Eye (tissue), 1 donor: ENCODE measurements around the gene NFASC.

Experiments
- DNase-seq: peaks from one replicate; pipeline ENCODE4 v3.0.0-alpha.2; 2015

Gene NFASC

DNA sequence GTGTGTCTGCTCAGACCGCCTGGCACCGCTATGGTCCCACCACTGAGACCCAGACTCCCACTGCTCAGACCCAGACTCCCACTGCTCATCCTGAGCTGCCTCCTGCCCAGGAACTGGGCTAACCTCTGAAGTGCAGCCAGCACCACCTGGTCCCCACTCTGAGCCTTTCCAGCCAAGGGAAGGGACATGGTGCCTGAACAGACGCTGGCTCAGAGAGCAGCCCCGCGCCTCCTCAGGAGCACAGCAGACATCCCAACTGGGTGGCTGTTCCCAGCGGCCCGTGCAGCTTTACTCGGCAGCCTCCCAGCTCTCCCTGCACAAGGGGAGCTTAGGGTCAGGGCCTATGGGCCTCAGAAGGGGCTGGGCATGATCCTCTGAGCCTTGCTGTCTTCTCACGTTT, 144.6 kb downstream of the NFASC start:
- no peak for DNase-seq

DNA sequence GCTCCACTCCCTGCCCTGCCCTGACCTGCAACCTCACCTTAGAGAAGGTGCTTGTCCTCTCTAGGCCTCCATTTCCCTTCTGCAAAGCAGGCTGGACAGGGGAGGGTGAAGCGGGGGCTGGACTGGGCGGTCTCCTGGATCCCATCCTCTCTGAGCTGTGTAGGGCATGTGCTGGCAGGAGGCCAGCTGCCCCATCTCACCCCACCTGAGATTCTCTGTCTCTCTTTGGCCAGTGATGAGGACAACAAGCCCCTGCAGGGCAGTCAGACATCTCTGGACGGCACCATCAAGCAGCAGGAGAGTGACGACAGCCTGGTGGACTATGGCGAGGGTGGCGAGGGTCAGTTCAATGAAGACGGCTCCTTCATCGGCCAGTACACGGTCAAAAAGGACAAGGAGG, 145.4 kb downstream of the NFASC start:
- no peak for DNase-seq

DNA sequence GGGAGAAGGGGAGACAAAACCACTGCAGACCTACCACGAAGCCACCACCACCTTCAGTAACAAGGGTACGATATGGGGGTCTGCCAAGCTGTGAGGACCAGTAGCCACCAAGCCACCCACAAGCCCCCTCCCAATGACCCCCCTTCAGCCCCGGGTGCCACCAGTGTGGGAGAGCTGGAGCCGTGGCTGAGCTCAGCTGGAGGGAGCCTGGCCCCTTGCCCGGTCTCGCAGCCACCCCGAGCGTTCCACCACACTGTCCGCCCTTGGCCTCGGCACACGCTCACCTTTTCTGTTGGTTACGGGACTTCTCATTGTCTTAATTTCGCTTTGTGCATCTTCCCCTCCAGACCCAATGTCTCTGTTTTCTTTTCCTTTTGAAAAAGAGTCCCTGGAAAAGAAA, 145.9 kb downstream of the NFASC start:
- no peak for DNase-seq

DNA sequence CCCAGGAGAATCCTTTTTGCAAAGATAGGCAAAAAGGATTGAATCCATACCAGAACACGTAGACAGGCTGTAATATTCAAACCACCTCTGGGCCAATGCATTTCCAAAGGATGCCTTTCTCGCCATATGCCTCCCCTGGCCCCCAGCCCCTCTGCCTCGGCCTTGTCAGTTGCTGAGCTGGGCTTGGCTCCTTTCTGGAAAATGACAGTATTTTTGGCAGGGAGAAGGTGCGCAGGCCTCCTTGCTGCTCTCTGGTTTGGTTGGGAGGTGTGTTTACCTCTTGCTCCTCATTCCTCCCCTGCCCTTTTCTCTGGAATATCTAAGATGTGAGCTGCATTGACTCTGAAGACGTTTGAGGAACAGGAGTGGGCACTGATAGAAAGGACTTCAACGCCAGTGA, 146.3 kb downstream of the NFASC start:
- no peak for DNase-seq

DNA sequence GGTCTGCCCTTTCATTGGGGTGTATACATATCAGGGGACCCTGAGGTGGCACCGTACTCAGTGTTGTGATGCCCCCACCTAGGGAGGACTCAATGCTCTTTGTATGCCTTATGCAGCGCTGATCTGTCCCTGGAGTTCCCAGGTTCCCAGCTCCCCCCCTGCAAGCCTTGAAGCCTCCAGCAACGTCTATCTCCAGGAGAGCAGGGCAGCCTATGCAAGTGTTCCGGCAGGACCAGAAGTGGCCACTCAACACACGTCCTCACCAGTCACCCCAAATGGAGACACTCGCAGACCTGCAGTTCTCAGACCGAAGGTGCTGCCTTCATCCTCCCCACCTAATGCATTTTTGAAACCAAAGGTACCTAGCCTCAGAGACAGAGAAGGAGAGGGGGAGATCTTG, 147.1 kb downstream of the NFASC start:
- DNase-seq, result no peak

DNA sequence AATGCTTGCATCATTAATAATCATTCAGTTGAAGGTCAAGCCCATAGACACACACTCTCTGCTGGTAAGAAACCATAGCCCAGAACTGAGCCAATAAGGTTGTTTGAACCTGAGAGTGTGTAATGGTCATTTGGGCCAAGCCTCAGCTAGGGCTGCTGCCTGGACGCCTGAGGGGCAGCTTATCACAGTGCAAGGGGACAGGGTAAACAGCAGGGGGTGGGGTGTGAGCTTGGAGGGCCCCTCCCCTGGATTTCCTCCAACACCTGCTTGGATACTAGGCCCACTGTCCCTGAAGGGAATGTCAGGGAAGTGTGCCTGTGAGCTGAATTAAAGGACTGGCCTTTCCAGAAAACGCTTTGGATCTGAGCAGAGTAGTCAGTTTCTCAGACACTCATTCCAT, 147.7 kb downstream of the NFASC start:
- DNase-seq, result no peak

DNA sequence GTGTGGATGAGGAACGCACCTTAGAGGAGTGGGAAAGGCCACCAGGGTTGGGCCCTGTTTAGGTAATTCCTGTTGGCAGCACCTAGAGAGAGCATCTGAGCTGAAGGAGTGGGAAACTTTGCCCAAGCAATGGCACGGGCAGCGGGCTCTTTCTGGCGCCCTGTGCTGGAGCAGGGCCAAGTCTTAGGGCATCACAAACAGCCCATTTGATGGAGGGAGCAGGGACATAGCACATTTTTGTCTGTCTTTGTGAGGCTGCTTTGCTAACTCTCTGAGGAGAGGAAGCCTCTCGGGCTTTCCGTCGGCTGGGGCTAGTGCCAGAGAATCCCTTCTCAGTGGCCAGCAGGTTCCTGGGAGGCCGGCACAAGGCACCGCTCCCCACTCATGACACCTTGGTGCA, 149.8 kb downstream of the NFASC start:
- no peak for DNase-seq

DNA sequence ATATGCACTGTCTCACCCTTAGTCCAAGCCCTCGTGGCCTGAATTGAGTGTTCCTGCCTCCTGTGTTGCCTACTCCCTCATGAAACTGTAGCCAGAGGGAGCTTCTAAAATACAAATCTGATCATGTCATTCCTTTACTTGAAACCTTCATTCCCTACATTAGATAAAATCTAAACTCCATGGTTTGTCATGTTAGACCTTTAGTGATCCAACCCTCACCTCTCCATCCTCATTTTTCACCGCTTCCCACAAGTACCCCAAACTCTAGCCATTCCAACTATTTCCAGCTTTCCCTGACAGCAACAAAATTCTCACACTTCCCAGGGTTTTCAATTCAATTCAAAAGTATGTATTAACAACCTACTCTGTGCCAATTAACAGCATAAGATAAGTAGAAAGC, 154.0 kb downstream of the NFASC start:
- no peak for DNase-seq

DNA sequence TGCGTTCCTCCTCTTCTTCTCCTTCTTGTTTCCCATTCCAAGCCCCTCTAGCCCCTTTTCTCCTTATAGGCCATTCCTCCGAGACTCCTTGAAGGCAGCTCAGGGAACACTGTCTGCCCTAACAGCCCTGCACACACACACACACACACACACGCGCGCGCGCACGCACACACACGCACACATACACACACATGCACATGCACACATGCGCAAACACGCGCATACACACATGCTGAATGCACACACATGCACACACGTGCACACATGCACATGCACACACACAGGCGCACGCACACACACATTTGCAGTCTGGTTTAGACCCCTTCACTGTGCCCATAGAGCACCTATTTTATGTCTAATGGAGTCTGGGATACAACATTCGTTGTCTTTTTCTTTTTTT, 154.6 kb downstream of the NFASC start:
- DNase-seq, result peak; percentile 7

DNA sequence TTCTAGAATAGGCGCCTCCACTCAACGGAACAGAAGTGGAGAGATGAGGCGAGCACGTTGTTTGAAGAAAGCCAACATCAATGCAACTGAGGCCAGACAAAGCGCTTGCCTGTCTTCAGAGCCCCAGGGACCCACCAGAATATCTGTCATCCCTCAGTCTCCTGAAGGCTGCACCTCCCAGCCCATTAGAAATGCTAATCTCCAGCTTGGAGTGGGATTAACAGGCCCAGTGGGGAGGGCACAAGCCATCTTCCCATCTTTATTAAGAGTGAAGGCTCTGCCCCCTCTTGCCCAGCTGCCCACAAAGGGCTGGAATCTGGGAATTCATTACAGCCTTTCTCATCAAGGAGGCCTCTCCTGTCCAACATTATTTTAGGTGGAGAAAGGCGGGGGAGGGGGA, 155.5 kb downstream of the NFASC start:
- peak; percentile 80 for DNase-seq

DNA sequence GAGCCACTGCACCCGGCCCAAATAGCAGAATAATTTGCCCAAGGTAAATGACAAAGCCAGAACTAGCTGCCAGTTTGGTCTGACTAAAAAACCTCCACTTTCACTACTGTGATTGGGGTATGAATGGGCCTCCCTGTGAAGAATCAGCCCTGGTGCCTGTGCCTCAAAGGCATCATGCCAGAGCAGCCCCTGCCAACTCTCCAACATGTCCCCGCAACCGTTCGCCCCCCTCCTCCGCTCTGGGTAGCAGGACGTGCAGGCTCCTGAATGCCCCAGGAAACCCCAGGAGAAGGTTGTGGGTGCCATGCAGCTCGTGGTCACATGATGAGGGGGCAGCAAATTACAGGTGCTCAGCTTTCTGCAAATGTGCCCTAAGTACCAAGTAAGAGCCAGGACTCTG, 157.7 kb downstream of the NFASC start:
- DNase-seq, result no peak

DNA sequence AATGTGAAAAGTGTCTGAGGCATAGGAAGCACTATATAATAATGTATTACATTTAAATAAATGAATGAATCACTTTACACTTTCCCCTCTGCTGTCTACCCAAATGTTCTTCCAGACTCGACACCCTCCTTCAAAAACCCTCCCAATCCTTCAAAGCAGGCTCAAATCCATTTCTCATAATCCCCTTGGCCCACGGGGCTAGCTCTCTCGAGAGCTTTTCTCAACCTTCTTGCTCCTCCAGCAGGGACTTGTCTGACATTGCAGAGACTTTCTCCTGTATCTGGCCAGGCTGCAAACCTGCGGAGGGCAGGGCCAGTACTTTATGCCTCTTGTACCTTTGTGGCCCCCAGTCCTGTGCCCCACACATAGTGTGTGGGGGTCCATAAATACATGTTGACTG, 158.3 kb downstream of the NFASC start:
- peak; percentile 37 for DNase-seq

DNA sequence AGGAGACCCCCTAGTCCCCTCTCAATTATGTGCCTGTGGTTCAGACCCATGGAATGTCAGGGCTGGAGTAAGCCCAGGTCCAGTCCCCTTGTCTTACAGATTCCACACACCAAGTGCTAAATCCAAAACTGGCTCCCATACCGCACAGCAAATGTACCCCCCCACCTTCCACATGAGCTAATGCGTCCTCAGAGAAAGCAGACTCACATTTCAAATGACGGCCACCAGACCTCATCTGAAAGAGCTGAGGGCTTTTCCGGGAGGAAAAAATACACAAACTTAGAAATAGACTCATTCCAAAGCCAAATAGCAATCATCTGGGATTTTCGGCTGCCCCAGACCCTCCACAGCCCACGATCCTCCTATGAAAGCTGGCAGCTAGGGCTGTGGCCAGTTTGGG, 159.6 kb downstream of the NFASC start:
- DNase-seq, result peak; percentile 71

DNA sequence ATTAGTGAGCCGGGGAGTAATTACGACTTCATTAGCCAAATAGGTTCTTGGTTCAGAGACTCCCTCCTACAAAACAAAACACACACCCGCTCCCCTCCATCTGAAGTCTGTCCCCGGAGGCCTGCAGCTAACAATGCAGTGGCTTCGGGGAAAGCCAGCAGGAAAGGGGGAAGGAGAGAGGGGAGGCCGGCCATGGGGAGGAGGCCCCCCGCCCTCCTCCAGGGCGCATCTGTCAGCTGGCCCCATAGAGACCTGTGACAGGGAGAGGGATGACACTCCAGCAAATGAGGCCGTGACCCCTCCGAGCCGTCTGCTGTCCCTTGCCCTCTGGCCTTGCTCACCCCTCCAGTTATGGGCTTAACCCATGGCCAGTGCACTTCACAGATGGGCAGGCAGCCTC, 160.2 kb downstream of the NFASC start:
- DNase-seq, result peak; percentile 87

DNA sequence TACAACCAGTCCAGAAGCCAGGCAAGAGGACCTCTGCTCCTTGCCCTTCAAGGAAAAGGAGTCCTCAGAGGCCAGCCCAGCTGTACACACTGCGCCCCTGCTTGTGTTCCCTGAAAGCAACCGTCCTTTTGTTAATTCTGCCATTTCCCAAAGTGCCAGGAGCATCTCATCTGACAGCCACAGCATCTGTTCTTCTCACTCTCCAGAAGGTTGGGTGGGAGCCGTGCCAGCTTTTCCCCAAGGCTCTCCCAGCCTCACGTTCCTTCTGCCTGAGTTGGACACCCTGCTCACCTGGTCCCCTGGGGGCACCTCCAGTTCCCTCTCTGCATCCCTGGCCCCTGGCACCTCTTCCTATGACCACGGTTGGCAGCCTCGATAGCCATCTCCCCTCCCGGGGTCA, 161.8 kb downstream of the NFASC start:
- DNase-seq, result peak; percentile 19

DNA sequence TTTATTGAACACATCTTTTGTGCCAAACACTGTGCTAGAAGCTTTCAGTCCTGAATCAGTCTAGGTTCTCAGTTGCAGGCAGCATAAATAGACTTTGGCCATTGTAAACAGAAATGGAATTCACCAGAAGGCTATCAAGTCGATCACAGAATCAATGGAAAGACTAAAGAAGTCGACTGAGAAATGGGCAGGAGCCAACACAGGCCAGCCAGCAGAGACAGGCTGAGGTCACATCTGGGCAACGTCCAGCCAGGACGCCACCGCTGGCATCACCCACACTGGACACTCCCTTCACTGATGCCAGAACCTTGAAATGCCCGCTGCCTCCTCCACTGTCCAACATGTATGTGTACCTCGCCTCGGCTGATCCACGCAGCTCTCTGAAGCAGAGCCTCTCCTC, 166.9 kb downstream of the NFASC start:
- DNase-seq, result no peak

DNA sequence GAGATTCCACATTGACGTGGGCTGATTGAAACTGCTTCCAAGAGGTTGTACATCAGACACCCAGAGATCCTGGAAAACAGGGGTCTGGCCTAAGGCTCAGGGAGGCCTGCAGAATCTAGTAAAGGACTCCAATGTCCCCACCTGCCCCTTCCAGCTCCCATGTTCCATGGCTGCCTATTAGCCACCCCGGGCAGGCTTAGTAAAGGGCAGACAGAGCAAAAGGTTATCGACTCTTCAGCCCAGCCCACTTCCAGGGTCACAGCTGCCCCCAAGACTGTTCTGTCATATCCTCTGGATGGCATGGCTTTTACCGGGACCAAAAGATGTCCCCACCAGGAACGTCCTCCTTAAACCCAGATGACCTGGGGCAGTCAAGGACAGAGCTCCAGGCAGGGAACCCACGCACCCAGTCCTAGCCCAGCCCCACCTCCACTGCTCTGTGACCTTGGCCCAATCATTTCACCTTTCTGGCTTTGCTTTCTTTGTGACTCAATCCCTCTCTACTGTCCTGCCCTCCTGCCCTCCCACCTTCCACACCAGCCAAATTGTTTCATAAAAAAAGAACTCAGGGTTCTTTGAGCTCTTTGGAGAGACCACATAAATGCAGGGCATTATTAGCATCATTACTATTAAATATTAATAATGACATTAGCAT, 167.6 kb downstream of the NFASC start:
- DNase-seq, result no peak

DNA sequence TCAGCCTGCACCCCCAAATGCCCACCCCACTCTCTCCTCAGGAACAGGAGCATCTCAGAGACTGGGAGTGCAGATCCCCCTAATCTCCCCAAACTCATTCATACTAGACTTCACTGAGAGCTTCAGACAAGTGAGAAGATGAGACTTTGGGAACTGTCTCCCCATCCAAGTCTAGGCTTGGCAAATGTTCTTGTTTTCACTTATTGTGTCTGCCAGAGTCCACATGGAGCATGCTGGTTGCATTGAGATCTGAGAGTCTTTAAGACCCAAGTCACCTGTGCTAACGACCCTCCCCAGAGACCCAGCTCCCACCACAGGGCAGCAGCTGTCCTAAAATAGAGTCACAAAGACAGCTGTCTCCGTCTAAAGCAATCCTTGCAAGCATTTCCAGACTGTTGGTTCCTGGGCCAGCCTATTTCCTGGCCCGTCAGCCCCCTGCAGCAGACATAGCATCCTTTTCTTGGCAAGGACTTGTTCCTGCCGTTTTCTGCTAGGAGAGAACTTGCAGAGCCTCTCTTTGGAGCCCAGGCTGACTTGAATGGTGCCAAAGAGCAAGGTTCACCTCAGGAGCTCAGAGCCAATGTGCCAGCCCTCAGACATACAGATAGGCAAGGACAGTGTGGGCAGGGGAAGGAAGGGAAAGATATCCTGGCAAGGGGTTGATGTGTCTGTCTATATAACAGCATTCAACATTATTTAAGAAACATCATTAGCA, 170.5 kb downstream of the NFASC start:
- DNase-seq, result no peak

DNA sequence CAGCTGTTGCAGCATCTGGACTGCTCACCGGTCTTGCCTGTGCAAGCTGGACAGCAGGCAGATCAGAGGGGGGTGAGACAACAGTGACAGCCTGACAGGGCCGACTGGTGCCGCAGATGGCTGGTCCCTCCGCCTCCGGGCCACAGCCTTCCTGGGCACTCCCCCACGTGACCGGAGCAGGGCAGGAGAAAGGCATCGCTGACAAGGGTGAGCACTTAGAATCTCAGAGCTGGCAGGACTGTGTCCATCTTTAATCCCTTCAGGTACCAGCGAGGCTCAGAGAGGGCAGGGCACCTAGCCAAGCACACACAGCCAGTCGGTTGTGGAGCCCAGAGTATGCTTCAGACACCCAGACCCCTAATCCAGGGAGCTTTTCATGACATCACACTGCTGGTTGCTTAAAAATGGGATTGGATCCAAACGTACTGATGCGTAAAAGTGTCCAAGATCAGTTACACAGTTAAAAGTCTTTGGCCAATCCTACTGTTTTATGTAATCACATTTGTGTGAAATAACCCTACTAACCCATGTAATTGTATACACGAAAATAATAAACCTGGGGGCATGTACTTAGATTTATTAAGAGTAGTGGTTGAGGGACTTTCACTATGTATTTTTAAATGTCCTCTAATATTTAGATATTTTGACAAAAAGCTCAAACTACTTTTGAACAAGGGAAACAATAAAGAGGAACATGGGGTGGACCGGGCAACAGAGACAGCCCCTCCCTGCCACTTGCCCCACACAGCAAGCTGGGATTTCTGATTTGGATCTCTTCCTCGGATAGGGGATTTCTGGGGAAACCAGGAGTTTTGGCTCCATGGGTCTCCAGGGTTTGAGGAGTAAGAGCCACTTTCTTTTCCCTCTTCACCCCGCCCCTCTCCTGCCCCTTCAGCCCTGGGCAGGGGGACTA, 171.6 kb downstream of the NFASC start:
- peak; percentile 64 for DNase-seq

DNA sequence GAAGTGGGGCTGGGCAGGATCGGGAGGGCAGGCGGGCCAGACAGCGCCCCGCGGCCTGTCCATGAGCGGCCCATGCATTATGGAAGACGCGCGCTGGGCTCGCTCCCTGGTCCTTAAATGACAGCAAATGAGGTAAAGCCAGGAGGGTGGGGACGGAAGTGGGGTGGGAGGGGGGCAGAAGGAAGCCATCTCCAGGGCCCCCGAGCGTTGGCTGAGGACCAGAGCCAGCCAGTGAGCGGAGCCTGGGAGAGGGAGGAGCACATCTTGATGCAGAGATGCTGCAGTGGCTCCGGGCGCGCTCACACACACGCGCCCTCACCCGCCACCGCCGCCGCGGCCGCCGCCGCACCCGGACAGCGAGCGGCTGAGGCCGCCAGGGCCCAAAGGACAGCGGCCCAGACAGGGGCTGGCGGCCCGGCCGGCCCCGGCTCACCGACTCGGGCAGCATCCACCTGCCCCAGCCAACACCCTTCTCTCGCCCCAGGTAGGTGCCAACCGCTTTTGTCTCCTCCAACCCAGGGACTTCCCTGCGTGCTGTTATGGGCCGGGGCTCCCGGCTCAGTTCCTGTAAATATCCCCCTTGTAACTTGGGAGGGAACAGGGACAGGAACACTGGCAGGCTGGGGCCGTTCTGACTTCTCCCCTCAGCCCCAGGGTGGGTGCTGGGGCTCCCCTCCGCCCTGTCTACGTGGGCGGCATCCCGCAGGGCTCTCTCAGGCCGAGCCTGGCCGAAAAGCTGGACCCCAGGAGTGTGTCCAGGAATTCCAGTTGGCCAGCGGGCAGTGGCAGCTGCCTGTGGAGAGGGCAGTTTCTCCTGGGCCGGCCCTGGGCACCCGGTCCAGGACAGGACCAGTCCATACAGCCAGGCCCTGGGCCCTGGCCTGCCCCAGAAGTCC, 172.5 kb downstream of the NFASC start, which contains the start of gene CNTN2:
TSS of gene CNTN2 (plus strand) at position 302 of the 896 bp plus-strand sequence. CDS start 9,974 bp downstream, outside the sequence.
- DNase-seq, result peak; percentile 75

DNA sequence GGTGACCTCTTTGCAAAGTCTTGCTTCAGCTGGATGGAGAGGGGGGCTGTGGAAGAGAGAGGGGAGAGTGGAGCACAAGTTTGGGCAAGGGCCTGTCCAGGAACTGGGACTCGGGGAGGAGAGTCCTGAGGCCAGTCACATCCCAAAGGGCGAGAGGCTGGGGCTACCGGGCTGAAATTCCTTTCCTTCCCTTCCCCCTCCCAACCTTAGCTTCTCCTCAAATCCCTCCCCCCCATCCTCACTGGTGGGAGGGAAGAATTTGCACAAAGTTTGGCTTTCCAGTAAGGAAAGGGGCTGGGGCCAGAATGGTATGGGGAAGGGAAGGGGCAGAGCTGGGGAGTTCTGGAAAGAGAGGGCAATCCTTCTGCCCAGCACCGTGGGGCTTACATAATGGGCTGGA, 173.2 kb downstream of the NFASC start:
- peak; percentile 20 for DNase-seq

DNA sequence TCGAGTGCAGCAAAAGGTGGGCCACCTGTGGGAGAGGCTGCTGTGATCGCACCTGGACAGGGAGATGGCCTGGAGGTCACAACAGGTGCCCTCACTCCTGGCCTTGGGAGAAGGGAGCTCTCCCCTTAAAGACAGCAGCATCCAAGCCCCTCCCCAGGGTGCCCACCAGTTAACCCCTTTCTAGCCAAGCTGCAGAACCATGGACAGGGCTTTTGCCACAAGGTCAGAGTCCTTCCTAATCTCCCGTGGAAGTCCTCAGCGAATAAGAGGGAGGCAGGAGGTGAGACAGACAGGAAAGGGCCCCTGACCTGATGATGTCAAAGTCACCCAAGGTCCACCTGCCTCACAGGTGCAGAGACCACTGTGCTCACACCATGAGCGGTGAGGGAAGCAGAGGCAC, 174.1 kb downstream of the NFASC start:
- peak; percentile 24 for DNase-seq

DNA sequence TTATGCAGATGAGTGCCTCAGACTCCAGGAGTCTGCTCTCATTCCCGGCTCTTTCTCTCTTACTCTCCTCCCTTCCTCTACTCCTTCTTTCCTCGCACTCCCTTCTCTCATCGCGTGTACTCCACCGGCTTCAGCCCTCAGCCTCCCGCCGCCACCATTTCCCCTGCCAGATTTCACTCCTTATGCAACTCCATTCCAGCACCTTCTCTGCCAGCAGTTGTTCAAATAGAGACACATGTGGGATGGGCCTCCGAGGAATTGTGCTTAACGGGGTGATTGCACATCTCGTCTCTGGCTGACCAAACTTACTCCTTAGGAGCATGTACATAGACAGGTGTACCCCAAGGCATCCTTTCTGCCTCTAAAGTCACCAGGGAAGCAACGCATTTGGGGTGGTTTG, 174.5 kb downstream of the NFASC start:
- DNase-seq, result no peak
